NT2/D1 (cell line): ENCODE measurements around the gene ACADSB.

Experiments used
- DNase-seq: peaks from one replicate; pipeline ENCODE4 v3.0.0-alpha.2; 2011; ENCODE audit warnings: low read depth, low spot score
- H3K27me3 ChIP-seq: 2 replicates; pipeline ENCODE4 v1.6.0; 2011; ENCODE audit warnings: mild to moderate bottlenecking; ENCODE audit not compliant: insufficient read length, insufficient read depth
- H3K36me3 ChIP-seq: 2 replicates; pipeline ENCODE4 v1.6.1; 2011; ENCODE audit warnings: mild to moderate bottlenecking, low read length, mixed read lengths; ENCODE audit not compliant: insufficient read depth, insufficient read length
- H3K4me1 ChIP-seq: 2 replicates; pipeline ENCODE4 v1.5.1; 2011; ENCODE audit not compliant: insufficient read depth, insufficient read length
- H3K4me3 ChIP-seq: 2 replicates; pipeline ENCODE4 v1.5.1; 2011; ENCODE audit warnings: low read depth; ENCODE audit not compliant: insufficient read length
- H3K9ac ChIP-seq: 2 replicates; pipeline ENCODE4 v1.6.0; 2011; ENCODE audit warnings: low read depth; ENCODE audit not compliant: insufficient read length
- H3K9me3 ChIP-seq: 2 replicates; pipeline ENCODE4 v1.5.1; 2011; ENCODE audit warnings: mild to moderate bottlenecking, low read length; ENCODE audit not compliant: insufficient read depth
- SUZ12 ChIP-seq: IDR thresholded peaks from 2 replicates; pipeline ENCODE4 v1.6.1; 2011; ENCODE audit not compliant: insufficient read length, insufficient read depth; ENCODE audit errors: extremely low read depth
- YY1 ChIP-seq: IDR thresholded peaks from 2 replicates; pipeline ENCODE4 v1.6.1; 2011; ENCODE audit not compliant: insufficient read length, insufficient read depth
- ZNF274 ChIP-seq: IDR thresholded peaks from 2 replicates; pipeline ENCODE4 v1.6.1; 2011; ENCODE audit warnings: mild to moderate bottlenecking, low read depth, low read length

ACADSB gene

GRCh38 chr10:123026302-123026701, 17.5 kb downstream of the ACADSB start:
- no peak for DNase-seq
- Histone ChIP-seq H3K4me3 (no peak overlapping the region), H3K4me1 (no peaks in the 10 kb centered on the region), H3K36me3 (no peaks in the 10 kb centered on the region), H3K9ac (no peak overlapping the region), H3K27me3 (no peaks in the 10 kb centered on the region), H3K9me3 (no peaks in the 10 kb centered on the region)
- TF ChIP-seq ZNF274 (no peak), SUZ12 (no peak), YY1 (no peak)

GRCh38 chr10:123027861-123028260, 19.1 kb downstream of the ACADSB start:
- no peaks in the 10 kb centered on the region for H3K9me3 ChIP-seq
- H3K4me1 ChIP-seq: no peaks in the 10 kb centered on the region
- no peaks in the 10 kb centered on the region for H3K36me3 ChIP-seq
- no peaks in the 10 kb centered on the region for H3K27me3 ChIP-seq
- no peak for TF ChIP-seq YY1
- TF ChIP-seq SUZ12: no peak
- TF ChIP-seq ZNF274: no peak
- no peak overlapping the region for H3K9ac ChIP-seq
- H3K4me3 ChIP-seq: no peak overlapping the region
- no peak for DNase-seq

- DNase-seq: no peak
- H3K4me1 ChIP-seq: no peaks in the 10 kb centered on the region
- TF ChIP-seq SUZ12: no peak
- no peak for TF ChIP-seq ZNF274
- TF ChIP-seq YY1: no peak
- no peak overlapping the region for H3K9ac ChIP-seq
- no peak overlapping the region for H3K4me3 ChIP-seq
- H3K36me3 ChIP-seq: no peaks in the 10 kb centered on the region
- H3K27me3 ChIP-seq: no peaks in the 10 kb centered on the region
- H3K9me3 ChIP-seq: no peaks in the 10 kb centered on the region
Observed at GRCh38 chr10:123031124-123031523, 22.3 kb downstream of the ACADSB start.

- Histone ChIP-seq H3K36me3 (no peaks in the 10 kb centered on the region), H3K9ac (no peak overlapping the region)
- no peak for DNase-seq
Observed at GRCh38 chr10:123034332-123034731, 25.5 kb downstream of the ACADSB start.

GRCh38 chr10:123035467-123036086, 26.8 kb downstream of the ACADSB start:
- Histone ChIP-seq H3K36me3 (no peaks in the 10 kb centered on the region), H3K4me3 (no peak overlapping the region), H3K9ac (no peak overlapping the region), H3K27me3 (no peaks in the 10 kb centered on the region), H3K4me1 (no peaks in the 10 kb centered on the region), H3K9me3 (no peaks in the 10 kb centered on the region)
- DNase-seq: no peak
- TF ChIP-seq SUZ12 (no peak), ZNF274 (no peak), YY1 (no peak)

More at GRCh38 chr10:123034332-123034731, 25.5 kb downstream of the ACADSB start:
- no peak for TF ChIP-seq SUZ12
- Histone ChIP-seq H3K27me3 (no peaks in the 10 kb centered on the region), H3K4me1 (no peaks in the 10 kb centered on the region), H3K9me3 (no peaks in the 10 kb centered on the region), H3K4me3 (no peak overlapping the region)

- no peak for DNase-seq
Observed at GRCh38 chr10:123038782-123039631, 30.2 kb downstream of the ACADSB start.

GRCh38 chr10:123039632-123039930, 30.8 kb downstream of the ACADSB start:
- Histone ChIP-seq H3K4me1 (no peaks in the 10 kb centered on the region), H3K36me3 (no peaks in the 10 kb centered on the region), H3K27me3 (no peaks in the 10 kb centered on the region), H3K4me3 (no peak overlapping the region), H3K9ac (no peak overlapping the region), H3K9me3 (no peaks in the 10 kb centered on the region)
- no peak for TF ChIP-seq YY1
- TF ChIP-seq SUZ12: no peak
- TF ChIP-seq ZNF274: no peak
- DNase-seq: no peak

More at GRCh38 chr10:123038782-123039631, 30.2 kb downstream of the ACADSB start:
- H3K9ac ChIP-seq: no peak overlapping the region
- no peaks in the 10 kb centered on the region for H3K36me3 ChIP-seq
- H3K27me3 ChIP-seq: no peaks in the 10 kb centered on the region
- TF ChIP-seq ZNF274: no peak
- no peak for TF ChIP-seq YY1
- no peak for TF ChIP-seq SUZ12
- H3K4me3 ChIP-seq: no peak overlapping the region
- no peaks in the 10 kb centered on the region for H3K9me3 ChIP-seq
- no peaks in the 10 kb centered on the region for H3K4me1 ChIP-seq
